ENCODE data around the gene PSMD10. TPM values are rescaled to one million over a fixed set of nuclear protein-coding genes. Genes with fewer than 3 reads are reported as not detected.

PSMD10 gene
- total and polyA plus RNA-seq, 2 of the 8 experiments (the other 6 are each of a cell fraction or from before 2014, with no cell fraction given) = 49.9 to 79.9 TPM

- FAIRE-seq = no peak
- TF ChIP-seq CHD2 (IDR thresholded peaks at IDR 0.05; ENCODE audit: low read length) (no peak), NRF1 (IDR thresholded peaks at IDR 0.05; ENCODE audit: low read depth, low read length) (no peak), TBP (IDR thresholded peaks at IDR 0.05; ENCODE audit: low read depth, low read length) (no peak), JUND (IDR thresholded peaks at IDR 0.05; ENCODE audit: low read length) (no peak), ZNF274 (IDR thresholded peaks at IDR 0.05; ENCODE audit: borderline replicate concordance, extremely low read depth, low read length) (no peak), TCF12 (IDR thresholded peaks at IDR 0.05; ENCODE audit: low read depth, low read length) (no peak), BACH1 (IDR thresholded peaks at IDR 0.05; ENCODE audit: low read length) (no peak), SAP30 (IDR thresholded peaks at IDR 0.05; ENCODE audit: insufficient read depth, insufficient replicate concordance, low read length) (no peak), TEAD4 (IDR thresholded peaks at IDR 0.05; ENCODE audit: low read depth, low read length) (no peak), RNF2 (IDR thresholded peaks at IDR 0.05; ENCODE audit: borderline replicate concordance, low read depth, low read length, missing control alignments, poor library complexity, severe bottlenecking) (no peak), EGR1 (IDR thresholded peaks at IDR 0.05; ENCODE audit: borderline replicate concordance, low read depth, low read length) (no peak), CEBPB (IDR thresholded peaks at IDR 0.05; ENCODE audit: low read depth, low read length) (no peak), KDM1A (IDR thresholded peaks at IDR 0.05; ENCODE audit: borderline replicate concordance, low read length) (no peak), SIX5 (IDR thresholded peaks at IDR 0.05; ENCODE audit: low read depth, low read length) (no peak), E2F6 (IDR thresholded peaks at IDR 0.05) (no peak)
These were observed 27.3 kb downstream of the PSMD10 start for GRCh38 chrX:108064001-108064400.

More at GRCh38 chrX:108064001-108064400, 27.3 kb downstream of the PSMD10 start:
- no peak overlapping the region for H2BK12ac ChIP-seq (ENCODE audit: low read depth, low read length)
- H3K4me2 ChIP-seq (ENCODE audit: insufficient read depth in 1 of 2, low read depth in 2 of 2, low read length in 2 of 2) = no peak overlapping the region
- H2BK120ac ChIP-seq (replicated peaks; ENCODE audit: low read depth, low read length) = no peak overlapping the region
- H2AFZ ChIP-seq (ENCODE audit: low read length) = no peak overlapping the region
- H3K18ac ChIP-seq (ENCODE audit: extremely low read depth, low read length) = no peak overlapping the region
- POLR2A ChIA-PET (ENCODE audit: partially characterized antibody) = no interaction called here
- H4K91ac ChIP-seq (replicated peaks; ENCODE audit: insufficient read length, low read length) = no peak overlapping the region
- no peak for DNase-seq (ENCODE audit: low read depth in 1 of 2, low spot score in 2 of 2)
- no peak overlapping the region for H3K27ac ChIP-seq (ENCODE audit: low read depth, low read length)
- H3K23me2 ChIP-seq (ENCODE audit: low read depth, low read length) = no peaks in the 10 kb centered on the region
- no peak overlapping the region for H2BK20ac ChIP-seq (ENCODE audit: low read length)
- H2BK15ac ChIP-seq (ENCODE audit: low read length) = no peak overlapping the region
- no peak overlapping the region for H3K4ac ChIP-seq (replicated peaks; ENCODE audit: insufficient read length, low read depth, low read length)
- H3K27me3 ChIP-seq (replicated peaks in 1 of 4; ENCODE audit: control insufficient read depth in 3 of 4, extremely low read depth in 1 of 4, insufficient read depth in 3 of 4, low read length in 3 of 4) = no peaks in the 10 kb centered on the region
- H3K56ac ChIP-seq (replicated peaks; ENCODE audit: insufficient read length, low read depth, low read length) = no peak overlapping the region
- H3K36me3 ChIP-seq (ENCODE audit: control insufficient read depth in 2 of 4, insufficient read depth in 4 of 4, low read length in 3 of 4) = no peaks in the 10 kb centered on the region
- H3K4me1 ChIP-seq (replicated peaks in 1 of 4; ENCODE audit: control insufficient read depth in 3 of 4, insufficient read depth in 4 of 4, low read length in 3 of 4) = no peaks in the 10 kb centered on the region
- no peak overlapping the region for H4K8ac ChIP-seq (ENCODE audit: extremely low read depth, insufficient read depth, low read length)
- 64% methylated on average over 1 of the region's 1 CpG; no CpG with 5 or more reads in 1 of the 2 experiments for WGBS, 2 experiments (ENCODE audit: extremely low coverage in 1 of 2, insufficient coverage in 1 of 2, insufficient read length in 1 of 2, insufficient replicate concordance in 2 of 2, low coverage in 1 of 2, low lambda C conversion rate in 2 of 2, missing lambda C conversion rate in 1 of 2)
- H2BK5ac ChIP-seq (ENCODE audit: low read depth, low read length) = no peak overlapping the region
- H3K23ac ChIP-seq (ENCODE audit: insufficient read length) = no peak overlapping the region
- no peak overlapping the region for H3K14ac ChIP-seq (ENCODE audit: insufficient read length)
- CTCF ChIA-PET (ENCODE audit: partially characterized antibody) = no interaction called here
- no peak overlapping the region for H3K9ac ChIP-seq (replicated peaks in 1 of 4; ENCODE audit: extremely low read depth in 1 of 4, low read depth in 3 of 4, low read length in 3 of 4)
- no peaks in the 10 kb centered on the region for H3K79me1 ChIP-seq (ENCODE audit: low read depth, low read length)
- no peaks in the 10 kb centered on the region for H3K79me2 ChIP-seq (ENCODE audit: control insufficient read depth in 1 of 2, insufficient read depth in 2 of 2, low read length in 2 of 2)
- H3K4me3 ChIP-seq (ENCODE audit: extremely low read depth in 1 of 4, insufficient read depth in 2 of 4, low read depth in 3 of 4, low read length in 4 of 4) = no peak overlapping the region
- H4K20me1 ChIP-seq (replicated peaks in 1 of 2; ENCODE audit: control insufficient read depth in 1 of 2, insufficient read depth in 2 of 2, low read length in 2 of 2) = no peaks in the 10 kb centered on the region
- H3K9me3 ChIP-seq (ENCODE audit: insufficient read depth in 2 of 2, low read depth in 1 of 2, low read length in 1 of 2) = no peaks in the 10 kb centered on the region
- H2AK5ac ChIP-seq (ENCODE audit: low read depth, low read length) = no peak overlapping the region
- no peak overlapping the region for H4K5ac ChIP-seq (ENCODE audit: insufficient read length, low read depth, low read length)
